NK-92 treated with Interleukin-12 subunit alpha and Interleukin-12 subunit beta, amount 100 ng/mL, for 24 hours (cell line): ENCODE measurements around the gene COQ10A.
A peak's percentile ranks its signal among the peaks of the same experiment; 100 is the strongest.
"Not testable (repeated sequence)": the region's sequence is repeated elsewhere in the genome, so short reads cannot be mapped to it uniquely, and the experiment has no call there.

Source experiments
- DNase-seq: peaks from one replicate; lab custom pipeline; 2025; lab: John Stamatoyannopoulos, UW

COQ10A gene

DNA sequence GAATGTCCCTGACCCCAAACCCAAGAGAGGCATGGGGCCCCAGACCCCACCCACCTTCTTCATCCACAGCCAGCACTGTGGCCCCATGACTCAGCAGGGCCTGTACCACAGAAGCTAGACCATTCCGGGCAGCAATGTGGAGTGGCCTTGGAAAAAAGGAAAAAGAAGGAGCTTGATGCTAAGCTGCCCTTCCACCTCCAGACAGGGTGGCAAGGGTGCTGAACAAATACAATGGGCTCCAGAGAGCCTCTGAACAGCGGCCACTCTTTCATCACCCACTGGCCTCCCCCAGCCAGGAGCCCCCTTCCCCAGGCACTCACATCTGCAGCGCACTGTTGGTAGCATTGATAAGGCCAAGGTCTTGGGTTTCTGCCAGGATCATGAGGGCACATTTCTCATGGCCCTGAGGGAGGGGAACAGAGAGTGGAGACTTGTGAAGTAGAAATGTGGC, 23.0 kb upstream of the COQ10A start:
- DNase-seq, result no peak

DNA sequence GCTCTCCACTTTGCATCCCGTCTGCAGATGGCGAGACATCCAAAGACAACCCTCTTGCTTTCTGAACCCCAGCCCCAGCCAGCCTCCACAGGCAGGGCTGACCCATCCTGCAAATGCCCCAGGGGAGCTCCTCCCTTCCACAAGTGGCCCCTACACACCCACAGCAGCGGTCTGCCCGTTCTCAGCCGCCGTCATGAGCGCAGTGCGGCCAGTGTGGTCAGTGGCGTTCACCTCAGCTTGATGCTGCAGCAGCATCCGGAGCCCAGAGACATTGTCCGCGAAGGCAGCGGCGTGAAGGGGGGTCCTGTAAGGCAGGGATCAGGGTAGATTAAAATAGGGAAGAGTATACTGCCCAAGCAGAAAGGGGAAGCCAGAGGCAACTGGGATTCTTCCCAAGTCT, 22.2 kb upstream of the COQ10A start:
- DNase-seq, result no peak

DNA sequence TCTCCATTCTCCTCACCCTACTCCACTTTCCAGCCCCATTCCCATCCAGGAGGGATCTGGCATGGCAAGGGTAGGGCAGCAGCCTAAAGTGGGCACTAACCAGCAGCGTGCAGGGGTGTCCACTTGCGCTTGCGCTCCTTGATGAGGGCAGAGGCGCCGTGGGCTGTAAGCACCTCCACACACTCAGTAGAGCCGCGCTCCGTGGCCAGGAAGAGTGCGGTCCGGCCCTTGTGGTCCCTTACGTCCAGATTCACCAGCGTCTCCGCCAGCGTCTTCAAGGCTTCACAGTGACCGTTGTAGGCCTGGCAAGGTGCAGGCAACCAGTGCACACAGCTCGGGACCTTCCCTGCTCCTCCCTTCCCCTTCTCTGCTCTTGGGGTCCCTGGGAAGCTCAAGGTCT, 18.8 kb upstream of the COQ10A start:
- no peak for DNase-seq

DNA sequence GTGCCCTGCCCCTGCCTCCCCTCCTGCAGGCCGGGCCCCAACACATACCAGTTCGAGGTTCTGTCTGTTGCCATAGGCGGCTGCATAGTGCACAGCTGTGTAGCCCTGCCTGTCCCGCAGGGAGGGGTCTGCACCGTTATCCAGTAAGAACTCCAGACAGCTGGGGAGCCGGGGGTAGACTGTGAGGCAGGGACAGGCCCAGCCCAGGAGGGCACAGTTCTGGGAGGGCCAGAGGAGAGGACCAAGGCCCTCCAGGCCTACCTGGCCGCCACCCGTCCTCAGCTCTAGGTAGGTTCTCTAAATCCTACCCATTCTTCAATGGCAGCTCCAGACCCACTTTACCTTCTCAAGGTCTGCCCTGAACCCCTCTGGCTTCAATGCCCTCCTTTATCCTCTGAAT, 18.0 kb upstream of the COQ10A start:
- no peak for DNase-seq

DNA sequence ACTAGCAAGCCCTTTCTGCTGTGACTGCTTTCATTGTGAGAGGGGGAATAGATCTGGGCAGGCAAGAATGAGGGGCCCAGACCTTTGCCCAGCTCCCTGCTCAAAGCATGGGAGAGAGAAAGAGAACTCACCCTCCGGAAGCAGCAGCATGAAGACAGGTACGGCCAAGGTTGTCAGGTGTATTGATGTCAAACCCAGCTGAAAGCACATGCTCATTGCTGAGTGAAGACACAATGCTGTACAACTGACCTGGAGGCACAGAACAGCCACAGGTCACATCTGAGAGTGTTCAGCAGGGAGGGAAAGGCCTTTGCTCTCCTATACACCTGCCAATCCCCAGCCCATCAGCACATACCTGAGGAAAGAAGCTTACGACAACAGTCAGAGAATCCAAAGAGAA, 14.1 kb upstream of the COQ10A start:
- no peak for DNase-seq

DNA sequence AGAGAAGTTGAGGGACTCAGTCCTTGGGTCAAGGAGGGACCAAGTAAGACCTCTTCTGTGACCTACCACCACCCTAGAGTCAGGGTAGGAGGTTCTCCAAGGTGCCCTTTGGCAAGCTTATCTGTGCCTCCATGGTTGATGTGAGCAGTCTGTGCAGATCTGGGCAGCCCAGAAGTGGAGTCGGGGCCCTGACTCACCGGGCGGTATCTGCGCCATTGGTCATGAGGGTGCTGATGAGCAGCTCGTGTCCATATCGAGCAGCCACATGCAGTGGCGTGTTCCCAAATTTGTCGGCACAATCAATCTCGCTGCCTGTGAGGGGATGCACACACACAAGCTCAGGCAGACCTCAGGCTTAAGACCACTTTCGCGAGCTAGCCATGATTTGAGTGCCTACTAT, 13.7 kb upstream of the COQ10A start:
- no peak for DNase-seq

DNA sequence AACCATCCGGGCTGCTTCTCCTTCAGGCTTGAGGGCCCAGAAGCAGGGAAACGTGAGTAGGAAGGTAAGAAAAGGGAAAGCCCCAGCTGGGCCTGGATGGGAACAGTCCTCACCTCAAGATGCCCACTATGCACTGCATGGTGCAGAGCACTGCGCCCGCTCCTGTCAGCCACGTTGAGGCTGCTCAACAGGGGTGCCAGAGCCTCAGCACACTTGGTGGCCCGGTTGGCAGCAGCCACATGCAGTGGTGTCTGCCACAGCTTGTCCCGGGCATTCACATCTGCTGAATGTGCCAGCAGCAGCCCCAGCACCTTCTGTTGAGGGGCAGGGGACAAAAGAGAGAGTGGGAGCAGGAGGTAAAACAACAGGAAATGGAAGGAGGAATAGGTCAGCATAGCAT, 11.1 kb upstream of the COQ10A start:
- no peak for DNase-seq

DNA sequence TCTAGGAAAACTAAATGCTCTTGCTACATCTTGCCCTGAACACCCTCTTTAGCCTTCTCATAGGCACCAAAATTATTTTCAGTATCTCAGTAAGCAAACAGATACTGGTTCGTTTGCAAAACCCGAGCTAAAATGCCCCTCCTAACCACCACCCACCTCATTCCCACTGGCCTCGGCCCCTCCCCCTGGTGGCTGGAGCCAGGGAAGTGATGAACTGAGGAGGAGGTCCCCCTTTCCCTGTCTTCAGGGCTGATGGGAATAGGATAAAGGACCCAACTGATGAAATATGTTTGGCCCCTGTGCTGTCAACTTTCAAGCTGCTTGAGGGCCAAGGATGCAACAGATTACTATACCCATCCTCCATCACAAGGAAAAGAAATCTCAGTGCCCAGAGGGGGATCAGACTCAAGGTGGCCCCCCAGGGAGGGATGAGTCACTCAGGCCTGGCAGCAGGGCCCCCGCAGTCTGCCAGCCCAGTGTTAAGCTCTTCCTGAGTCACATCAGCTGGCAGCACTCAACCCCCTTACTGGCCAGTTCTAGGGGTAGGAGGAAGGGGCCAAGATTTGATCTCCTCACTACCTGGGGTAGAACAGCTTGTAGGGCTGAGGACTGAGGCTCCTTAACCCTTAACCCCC, 10.3 kb upstream of the COQ10A start:
- DNase-seq, result no peak

DNA sequence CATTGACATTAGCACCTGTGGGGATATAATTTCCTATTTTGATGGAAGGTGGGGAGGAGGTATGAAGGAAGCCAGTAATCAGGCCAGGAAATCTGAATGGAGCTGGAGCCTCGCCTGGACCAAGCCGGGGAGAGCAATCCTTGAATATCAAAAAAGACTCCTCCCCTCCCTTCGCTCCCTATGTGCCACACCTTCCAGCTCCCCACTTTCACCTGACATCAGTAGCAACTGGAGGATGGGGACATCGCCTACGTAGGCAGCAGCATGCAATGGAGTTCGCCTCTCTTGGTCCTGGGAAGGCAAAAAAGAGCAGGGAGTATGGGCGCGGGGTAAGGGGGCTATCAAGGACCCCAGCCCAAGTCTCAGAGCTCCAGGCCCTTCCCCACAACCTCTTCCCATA, 9.7 kb upstream of the COQ10A start:
- DNase-seq, result no peak

DNA sequence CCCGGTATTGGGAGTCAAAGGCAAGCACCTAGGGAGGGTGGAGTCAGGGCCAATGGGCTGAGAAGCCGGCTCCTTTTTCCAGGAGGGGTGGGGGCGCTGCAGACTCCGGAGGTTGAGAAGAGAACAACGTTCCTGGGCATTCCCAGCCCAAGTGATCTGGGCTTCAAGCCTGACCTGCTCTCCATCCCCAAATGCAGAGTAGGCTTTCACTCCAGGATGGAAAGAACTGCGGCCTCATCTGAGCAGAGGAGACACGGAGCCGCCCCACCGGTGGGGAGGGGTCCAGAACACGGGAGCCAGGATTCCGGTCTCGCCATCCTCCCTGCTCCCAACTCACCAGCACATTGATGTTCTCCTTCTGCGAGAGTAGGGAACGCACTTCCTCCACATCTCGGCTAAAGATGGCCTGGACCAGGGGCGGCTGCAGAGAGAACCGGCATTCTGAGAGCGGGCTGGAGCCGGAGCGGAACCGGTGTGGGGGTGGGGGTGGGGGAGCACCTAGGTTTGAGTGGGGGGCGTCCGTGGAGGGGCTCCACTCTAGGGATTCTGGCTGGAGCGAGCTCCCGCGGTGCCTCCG, 9.2 kb upstream of the COQ10A start:
- DNase-seq, result no peak

DNA sequence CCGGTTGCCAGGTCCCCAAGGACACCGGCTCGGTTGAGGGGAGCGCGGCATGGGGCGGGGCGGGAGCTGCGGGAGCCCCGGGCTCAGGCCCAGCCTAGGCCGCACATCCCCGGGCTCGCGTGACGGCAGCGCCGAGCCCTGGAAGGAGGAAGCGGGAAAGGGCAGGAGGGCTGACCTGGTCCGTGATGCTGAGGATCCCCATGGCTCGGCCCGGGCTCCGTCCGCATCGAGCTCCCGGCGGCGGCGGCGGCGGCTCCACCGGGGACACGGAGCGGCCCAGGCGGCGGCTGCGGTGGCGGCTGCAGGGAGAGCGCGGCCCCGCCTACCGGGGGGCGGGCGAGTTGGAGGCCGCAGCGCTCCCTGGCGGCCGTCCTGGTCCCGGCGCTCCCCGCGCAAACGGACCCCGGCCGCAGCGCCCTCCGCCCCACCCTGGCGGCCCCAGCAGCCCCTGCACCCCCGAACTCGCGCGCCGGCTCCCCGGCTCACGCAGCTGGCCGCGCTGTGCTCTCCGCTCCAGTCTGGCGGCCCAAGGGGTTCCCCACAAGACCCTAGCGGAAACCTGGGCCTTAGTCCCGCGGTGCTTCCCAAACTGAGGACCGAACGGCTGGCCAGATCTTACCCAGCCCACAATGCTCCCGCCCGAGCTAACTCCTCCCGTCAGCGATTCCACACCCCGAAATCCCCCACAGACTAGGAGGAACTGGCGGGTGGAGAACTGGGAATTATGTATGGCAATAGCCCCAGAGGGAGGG, 8.5 kb upstream of the COQ10A start, which contains the start of gene ANKRD52:
ANKRD52 (minus strand) TSS at position 317 of the 752 bp plus-strand sequence; CDS start at position 202, 115 bp downstream.
- peak; percentile 31 for DNase-seq

DNA sequence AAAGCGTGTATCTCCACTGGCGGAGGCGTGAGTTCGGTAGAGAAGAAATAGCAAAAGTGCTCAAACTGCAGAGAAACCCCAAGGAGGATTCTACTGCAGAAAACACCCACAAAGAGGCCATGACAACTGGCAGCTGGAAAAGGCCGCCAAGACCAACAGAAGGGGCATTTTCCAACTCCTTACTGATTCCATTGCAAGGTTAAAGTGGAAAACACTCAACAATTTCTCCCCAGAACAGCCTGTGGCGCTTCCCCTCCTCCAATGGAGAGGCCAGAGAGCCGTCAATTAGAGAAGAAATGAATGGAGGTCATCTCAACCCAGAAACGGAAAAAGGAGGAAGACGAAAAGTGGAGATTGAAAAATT, 7.9 kb upstream of the COQ10A start:
- DNase-seq, result no peak

DNA sequence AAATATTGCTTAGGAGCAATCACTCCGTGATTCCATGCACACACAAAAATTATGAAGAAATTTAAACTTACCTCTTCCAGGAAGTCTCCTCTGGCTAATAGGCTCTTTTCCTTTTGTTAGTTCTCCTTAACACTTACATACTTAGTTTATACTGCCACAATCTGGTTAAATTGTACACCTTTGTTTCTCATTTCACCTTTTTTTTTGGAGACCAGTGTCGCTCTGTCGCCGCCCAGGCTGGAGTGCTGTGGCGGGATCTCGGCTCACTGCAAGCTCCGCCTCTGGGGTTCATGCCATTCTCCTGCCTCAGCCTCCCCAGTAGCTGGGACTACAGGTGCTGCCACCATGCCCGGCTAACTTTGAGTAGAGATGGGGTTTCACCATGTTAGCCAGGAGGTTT, 6.4 kb upstream of the COQ10A start:
- no peak for DNase-seq

DNA sequence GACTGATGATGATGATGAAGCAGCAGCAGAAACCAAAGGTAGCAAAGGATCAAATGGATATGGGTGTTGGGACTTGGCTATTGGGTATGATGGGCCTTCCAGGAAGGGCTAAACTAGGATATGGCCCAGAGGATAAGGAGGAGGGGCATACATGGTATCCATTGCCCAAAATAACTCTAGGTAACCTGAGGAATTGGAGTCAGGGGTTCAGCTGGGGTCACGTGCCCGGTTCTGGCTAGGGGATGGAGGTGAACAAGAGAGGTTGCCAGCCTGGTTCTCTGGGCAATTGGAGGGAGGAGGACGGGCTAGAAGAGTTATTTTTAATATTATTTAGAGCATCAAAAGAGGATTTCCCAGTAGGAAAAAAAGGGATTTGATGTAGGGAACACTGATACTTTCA, 5.8 kb upstream of the COQ10A start:
- no peak for DNase-seq

DNA sequence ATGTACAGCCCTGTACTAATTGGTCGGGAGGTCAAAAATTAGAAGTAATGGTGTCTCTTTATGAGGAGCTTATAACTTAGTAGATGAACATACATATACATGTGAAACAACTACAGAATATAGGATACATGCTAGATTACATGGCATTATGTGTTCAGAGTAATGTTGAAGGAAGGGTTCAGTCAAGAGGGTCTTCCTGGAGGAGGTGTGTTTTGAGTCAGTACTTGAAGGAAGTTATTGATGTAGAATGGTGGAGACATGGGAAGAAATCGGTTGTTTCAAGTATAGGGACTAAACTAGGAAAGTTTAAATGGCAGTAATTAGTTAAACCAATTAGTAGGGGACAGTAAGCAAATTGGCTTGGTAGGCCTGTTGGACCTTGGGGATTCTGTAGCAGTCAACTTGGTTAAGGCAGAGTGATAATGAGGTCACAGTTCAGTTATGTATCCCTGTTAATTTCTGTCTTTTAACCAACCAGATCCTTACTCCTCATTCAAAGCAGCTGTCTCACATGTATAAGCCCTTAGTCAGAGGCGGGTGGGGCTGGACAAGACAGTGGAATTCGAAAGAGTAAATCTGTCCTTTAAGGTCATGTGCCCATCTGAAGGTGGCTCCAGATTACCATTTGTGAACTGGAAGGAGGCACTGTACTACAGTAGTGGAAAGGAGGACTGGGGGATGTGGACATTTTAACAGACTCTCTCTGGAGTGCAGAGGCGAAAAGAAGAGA, 5.1 kb upstream of the COQ10A start:
- no peak for DNase-seq

DNA sequence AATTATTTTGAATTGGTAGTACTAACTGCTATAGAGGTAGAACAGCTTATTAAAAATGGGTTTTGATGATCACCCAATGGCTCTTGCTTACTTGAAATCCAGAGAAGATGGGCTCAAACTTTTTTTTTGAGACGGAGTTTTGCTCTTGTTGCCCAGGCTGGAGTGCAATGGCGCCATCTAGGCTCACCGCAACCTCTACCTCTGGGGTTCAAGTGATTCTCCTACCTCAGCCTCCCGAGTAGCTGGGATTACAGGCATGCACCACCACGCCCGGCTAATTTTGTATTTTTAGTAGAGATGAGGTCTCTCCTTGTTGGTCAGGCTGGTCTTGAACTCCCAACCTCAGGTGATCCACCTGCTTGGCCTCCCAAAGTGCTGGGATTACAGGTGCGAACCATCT, 3.8 kb upstream of the COQ10A start:
- not testable (repeated sequence) for DNase-seq

DNA sequence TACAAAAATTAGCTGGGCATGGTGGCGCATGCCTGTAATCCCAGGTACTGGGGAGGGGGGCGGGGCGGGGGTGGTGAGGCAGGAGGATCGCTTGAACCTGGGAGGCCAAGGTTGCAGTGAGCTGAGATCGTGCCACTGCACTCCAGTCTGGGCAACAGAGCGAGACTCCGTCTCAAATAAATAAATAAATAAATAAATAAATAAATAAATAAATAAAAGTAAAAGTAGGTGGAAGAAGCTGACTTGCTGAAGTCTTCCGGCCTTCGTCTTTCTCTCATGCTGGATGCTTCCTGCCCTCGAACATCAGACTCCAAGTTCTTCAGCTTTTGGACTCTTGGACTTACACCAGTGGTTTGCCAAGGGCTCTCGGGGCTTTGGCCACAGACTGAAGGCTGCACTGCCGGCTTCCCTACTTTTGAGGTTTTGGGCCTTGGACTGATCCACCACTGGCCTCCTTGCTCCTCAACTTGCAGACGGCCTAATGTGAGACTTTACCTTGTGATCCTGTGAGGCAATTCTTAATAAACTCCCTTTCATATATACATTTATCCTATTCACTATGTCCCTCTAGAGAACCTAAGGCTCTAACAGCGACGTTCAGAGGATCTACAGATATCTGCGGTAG, 562 bp upstream of the COQ10A start:
- DNase-seq, result not testable (repeated sequence)

DNA sequence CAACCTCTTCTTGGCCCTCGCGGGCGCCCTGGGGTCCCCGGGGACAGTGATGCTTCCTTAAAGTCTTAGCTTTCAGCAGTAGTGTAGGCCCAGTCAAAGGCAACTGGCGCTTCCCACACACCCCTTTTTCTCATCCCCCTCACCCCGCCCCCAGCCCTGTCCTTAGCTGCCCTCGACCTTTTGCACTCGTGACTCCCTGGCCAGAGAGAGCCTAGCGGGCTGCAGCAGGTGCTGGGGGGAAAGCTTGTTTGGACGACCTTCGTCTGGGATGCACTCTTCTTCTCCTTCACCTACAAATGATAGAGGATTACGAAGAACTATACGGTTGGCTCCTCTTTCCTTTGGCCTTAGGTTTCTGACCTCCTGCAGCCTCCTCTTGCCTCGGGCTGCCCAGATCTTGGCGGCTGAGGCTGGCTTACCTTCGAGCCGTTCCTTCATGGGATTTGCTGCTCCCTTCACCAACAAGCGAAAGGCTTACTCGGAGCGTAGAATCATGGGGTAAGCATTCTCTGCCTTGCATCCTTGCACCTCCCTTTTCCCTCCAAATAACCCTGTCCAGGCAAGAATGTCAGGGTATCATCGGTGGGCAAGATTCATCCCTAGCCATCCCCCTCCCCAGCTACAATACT, 815 bp downstream of the COQ10A start:
- no peak for DNase-seq

DNA sequence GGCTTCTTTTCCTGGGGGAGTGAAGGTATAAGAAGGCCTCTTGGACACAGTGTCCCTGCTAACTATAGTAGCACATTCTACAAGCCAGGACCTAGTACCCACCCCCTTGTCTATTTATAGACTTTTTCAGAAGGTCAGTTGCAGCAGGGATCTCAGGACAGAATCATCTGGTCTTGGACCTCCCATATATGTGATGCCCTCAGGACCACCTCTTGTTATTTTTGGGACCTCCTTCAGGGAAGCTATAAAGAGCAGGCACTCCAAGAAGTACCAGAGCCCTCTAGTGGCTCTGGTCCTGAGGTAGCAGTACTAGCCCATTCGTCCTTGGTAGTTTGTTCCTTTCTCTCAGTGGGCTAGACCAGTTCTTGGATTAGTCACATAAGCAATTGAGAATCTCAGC, 4.3 kb downstream of the COQ10A start:
- no peak for DNase-seq

DNA sequence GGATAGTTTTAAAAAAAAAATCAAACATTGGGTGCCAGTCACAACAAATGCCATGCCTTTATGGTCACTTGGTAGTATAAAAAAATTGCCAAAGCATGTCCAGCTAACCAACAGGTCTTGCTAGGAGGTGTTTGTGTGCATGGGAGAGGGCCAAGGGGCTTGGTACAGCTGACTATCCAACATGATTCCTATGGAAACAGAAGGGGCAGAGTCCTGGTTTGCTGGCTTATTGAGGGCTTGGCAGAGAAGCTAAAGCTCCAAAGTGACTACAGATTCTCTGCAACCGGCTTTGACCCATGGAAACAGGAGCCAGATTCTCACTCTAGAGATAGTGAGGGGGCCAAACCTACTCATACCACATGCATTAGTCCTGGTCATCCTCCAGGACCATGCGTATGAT, 5.7 kb downstream of the COQ10A start:
- DNase-seq, result not testable (repeated sequence)

DNA sequence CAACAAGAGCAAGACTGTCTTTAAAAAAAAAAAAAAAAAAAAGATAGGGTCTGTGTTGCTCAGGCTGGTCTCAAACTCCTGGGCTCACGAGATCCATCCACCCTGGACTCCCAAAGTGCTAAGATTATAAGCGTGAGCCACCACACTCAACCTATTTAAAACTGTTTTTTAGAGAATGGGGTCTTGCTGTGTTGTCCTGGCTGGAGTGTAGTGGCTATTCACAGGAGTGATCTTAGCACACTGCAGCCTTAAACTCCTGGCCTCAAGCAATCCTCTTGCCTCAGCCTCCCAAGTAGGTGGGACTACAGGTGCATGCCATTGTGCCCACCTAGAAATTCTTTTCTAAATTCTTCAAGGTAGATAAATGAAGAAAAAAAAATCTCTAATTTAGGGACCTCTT, 7.6 kb downstream of the COQ10A start:
- no peak for DNase-seq

DNA sequence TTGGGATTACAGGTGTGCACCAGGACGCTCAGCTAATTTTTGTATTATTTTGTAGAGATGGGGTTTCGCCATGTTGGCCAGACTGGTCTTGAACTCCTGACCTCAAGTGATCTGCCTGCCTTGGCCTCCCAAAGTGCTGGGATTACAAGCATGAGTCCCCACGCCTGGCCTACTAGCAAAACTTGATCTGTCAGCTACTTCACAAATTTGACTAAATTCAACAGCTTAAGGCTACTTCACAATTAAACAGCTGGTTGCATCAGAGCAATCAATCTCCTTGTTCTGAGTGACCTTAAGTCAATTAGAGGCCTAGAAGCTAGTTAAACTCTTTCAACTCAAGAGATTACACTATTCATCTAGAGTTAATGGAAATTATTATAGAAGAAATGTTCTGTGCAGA, 12.2 kb downstream of the COQ10A start:
- DNase-seq, result no peak
